Gastrocnemius medialis (tissue), 4 donors: Measurements from ENCODE around the gene EXOSC5. TPM values are rescaled to one million over a fixed set of nuclear protein-coding genes. Genes with fewer than 3 reads are reported as not detected.

ENCODE experiments used
- ATAC-seq, 2 donors: fragments of 150-250 bp; one replicate each; pipeline ENCODE4 v1.9.1; 2016
- DNase-seq, 2 donors: peaks; one replicate each; pipeline ENCODE4 v3.0.0-alpha.2; 2019
- H3K27ac ChIP-seq, 4 donors: fragments of 200-600 bp; sonication (generic); 1 replicate in 1 of 4; 2 replicates in 3 of 4; pipeline ENCODE4 v1.5.1; 2016 to 2018; ENCODE audit warnings: mild to moderate bottlenecking in 2 of 4, moderate library complexity in 1 of 4
- H3K27me3 ChIP-seq, 3 donors: fragments of 200-600 bp; sonication (generic) in 2 of 3; 1 replicate in 1 of 3; 2 replicates in 2 of 3; pipeline versions ENCODE4 v1.5.1 to v1.6.0; 2016 to 2019; ENCODE audit warnings: mild to moderate bottlenecking in 1 of 3, moderate library complexity in 1 of 3
- H3K36me3 ChIP-seq, 2 donors: fragments of 200-600 bp; sonication (generic) in 1 of 2; one replicate each; pipeline ENCODE4 v1.5.1; 2017 to 2018
- H3K4me1 ChIP-seq, 2 donors: fragments of 200-600 bp; sonication (generic) in 1 of 2; one replicate each; pipeline ENCODE4 v1.5.1; 2016 to 2017; ENCODE audit warnings: mild to moderate bottlenecking in 2 of 2
- H3K4me3 ChIP-seq, 4 donors: fragments of 200-600 bp; sonication (generic) in 3 of 4; 1 replicate in 1 of 4; 2 replicates in 3 of 4; pipeline ENCODE4 v1.5.1; 2016 to 2019; ENCODE audit warnings: mild to moderate bottlenecking in 2 of 4
- H3K9me3 ChIP-seq, 3 donors: fragments of 200-600 bp; sonication (generic) in 2 of 3; 1 replicate in 1 of 3; 2 replicates in 2 of 3; pipeline ENCODE4 v1.5.1; 2016 to 2019
- CTCF ChIP-seq, 5 experiments: fragments of 450-650 bp in 3 of 5; fragments of 200-600 bp in 2 of 5; sonication (generic) in 2 of 5; IDR thresholded peaks in 4 of 5; conservative IDR thresholded peaks in 1 of 5; 1 replicate in 4 of 5; 2 replicates in 1 of 5; pipeline ENCODE4 v1.5.1; 2016 to 2019; ENCODE audit warnings: antibody characterized with exemption in 5 of 5, mild to moderate bottlenecking in 3 of 5, moderate library complexity in 3 of 5
- POLR2A ChIP-seq, 2 donors: fragments of 450-650 bp; IDR thresholded peaks; one replicate each; pipeline ENCODE4 v1.6.1; 2017; ENCODE audit warnings: antibody characterized with exemption in 2 of 2, mild to moderate bottlenecking in 2 of 2, moderate library complexity in 2 of 2
- in situ Hi-C, 4 donors: fragments of 200-750 bp; cut with MboI; loops; one replicate each; pipeline versions ENCODE4 v1.15.0 to v1.8.0; 2017; ENCODE audit warnings: low sequenced_read_pairs in 4 of 4
- intact Hi-C: fragments of 100-400 bp; cut with DNase I; formaldehyde crosslinking; loops from one replicate; pipeline ENCODE4 v1.15.1; 2023; ENCODE audit warnings: low total_unique reads
- total RNA-seq, 4 donors: library from RNA; depleted of rRNA; stranded (reverse); fragments of >200 nt; gene quantifications; one replicate each; pipeline versions ENCODE4 v1.1.0 to v1.2.3, GENCODE V29; 2016

Gene EXOSC5
- total RNA-seq, 4 donors from 2014 or later, result 29.1 to 61.9 (median 40.9) TPM

DNA sequence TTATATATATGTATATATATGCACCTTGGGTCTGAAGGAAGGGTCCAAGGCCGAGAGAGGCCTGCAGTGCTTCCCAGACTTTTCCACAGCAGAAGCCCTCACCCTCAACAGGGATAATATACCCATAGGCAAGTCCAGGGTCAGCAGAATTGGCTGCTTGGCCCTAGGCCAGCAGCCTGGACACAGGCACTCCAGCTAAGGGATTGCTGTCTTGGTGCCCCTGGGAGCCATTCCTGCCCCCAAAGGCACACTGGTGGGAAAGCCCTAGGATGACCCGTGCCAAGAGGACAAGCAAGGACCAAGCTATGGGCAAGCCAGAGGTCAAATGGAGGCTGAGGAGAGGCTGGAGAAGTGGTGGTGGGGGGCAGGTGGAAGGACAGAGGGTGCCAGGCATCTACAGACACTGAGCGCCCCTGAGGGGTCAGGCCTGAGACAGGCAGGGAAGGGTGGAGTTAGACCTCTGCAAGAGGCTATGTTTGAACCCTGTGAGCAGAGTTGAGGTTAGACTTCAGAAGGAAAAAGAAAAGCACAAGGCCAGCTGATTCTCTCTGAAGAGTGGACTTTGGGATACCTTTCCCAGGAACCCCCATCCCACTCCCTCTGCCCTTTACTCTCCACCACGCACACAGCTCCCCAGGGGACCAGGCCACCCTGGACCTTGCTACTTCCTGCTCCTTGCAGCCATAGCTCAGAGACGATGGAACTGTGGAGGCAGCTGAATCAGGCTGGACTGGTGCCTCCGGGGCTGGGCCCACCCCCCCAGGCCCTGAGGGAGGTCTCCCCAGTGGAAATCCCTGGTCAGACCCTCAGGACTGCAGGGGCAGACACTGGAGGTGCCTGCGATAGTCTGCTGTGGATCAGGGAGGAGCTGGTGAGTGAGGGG lies 45.6 kb upstream of the EXOSC5 start, which contains the start of gene ERICH4:
Gene ERICH4, plus strand, starts transcription at position 684 of the 883 bp plus-strand sequence. Its CDS starts 14 bp downstream, at position 698.
- Histone ChIP-seq H3K4me3 (no peak within 1 kb of the TSS), H3K36me3 (peaks cover 0 to 5% of the 10 kb centered on the region in 2 donors), H3K9me3 (no peaks in the 10 kb centered on the region), H3K27ac (no peak within 1 kb of the TSS), H3K27me3 (no peaks in the 10 kb centered on the region), H3K4me1 (peaks cover 9 to 13% of the 10 kb centered on the region in 2 donors)
- ATAC-seq (no peak), DNase-seq (no peak)
- intact Hi-C loops (loop anchor here (10.0 kb wide), 1 partner anchor 92 kb away; no protein-coding TSS in a partner anchor), in situ Hi-C loops (loop anchor here in 1 of 4 donors (10.0 kb wide), 1 partner anchor 122 kb away; no protein-coding TSS in a partner anchor)
- TF ChIP-seq CTCF (IDR thresholded peaks at IDR 0.05 in 4 of 5, conservative IDR thresholded peaks at IDR 0.05 in 1 of 5), result no peak
- TF ChIP-seq POLR2A (IDR thresholded peaks at IDR 0.05), result no peak

DNA sequence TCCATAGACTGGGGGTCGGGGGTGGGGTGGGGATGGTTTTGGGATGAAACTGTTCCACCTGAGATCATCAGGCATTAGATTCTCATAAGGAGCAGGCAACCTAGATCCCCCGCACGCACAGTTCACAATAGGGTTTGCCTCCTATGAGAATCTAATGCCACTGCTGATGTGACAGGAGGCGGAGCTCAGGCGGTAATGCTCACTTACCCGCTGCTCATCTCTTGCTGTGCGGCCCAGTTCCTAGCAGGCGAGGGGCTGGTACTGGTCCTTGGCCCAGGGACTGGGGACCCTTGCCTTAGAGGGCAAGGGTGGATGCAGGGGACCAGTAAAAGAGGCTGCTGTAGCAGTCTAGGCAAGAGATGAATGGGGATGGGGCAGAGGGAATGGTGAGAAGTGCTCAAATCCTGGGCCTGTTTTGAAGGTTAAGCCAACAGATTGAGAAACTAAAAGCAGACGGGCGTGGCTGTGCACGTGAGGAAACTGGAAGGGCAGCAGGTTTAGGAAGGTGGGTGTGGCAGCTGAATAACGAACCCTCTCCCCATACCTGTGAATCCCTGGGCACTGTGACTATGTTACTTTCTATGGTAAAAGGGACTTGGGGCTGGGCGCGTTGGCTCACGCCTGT lies 44.3 kb upstream of the EXOSC5 start:
- in situ Hi-C loops, result loop anchor here in 1 of 4 donors (10.0 kb wide), 1 partner anchor 123 kb away; no protein-coding TSS in a partner anchor

DNA sequence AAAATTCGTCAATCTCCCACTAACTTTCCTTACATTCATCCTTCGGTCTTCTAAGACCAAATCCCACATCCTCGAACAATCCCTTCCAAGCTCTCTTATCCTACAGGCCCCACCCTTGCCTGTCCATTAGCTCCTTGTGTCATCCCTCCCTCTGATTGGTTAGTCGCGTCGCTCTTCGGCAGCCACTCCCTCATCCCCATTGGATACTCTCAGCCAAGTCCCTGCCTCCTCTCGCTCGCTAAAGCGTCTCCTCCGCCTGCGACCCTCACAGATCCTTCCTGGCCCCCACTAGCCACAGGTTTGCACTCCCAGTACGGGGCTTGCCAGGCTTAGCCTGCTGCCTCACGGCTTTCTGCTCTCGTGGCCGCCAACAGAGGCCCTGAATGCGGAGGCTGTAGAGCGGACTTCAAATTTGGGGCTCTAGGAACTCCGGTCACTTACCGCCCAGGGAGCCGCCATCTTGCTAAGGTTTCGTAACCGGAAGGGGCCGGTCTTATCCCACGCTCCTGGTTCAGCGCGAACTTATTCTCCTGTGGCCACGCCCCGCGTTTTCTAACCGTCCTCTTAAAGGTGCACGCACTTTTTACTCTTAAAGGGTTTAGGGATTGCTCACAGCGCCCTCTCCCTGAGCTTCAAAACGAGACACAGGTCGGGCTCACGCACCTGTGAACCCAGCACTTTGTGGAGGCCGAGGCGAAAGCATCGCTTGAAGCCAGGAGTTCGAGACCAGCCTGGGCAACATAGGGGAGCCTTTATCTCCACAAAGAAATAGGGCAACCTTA lies 42.5 kb upstream of the EXOSC5 start, which contains the start of gene DMAC2:
Gene DMAC2, minus strand, starts transcription at position 472 of the 782 bp plus-strand sequence. Its CDS starts 13 bp downstream, at position 459.
- DNase-seq, result peak; percentile 97 to 98
- no peaks in the 10 kb centered on the region for H3K9me3 ChIP-seq
- intact Hi-C loops, result loop anchor here (1.0 to 10.0 kb wide), 6 partner anchors 42 to 687 kb away; partner anchors contain the start of genes ACTMAP, BCKDHA, EXOSC5 and HNRNPUL1
- in situ Hi-C loops, result loop anchor here in 1 of 4 donors (10.0 kb wide), 1 partner anchor 125 kb away; no protein-coding TSS in a partner anchor
- H3K4me3 ChIP-seq, result peak within 1 kb of the TSS; percentile 71 to 84 (median 82)
- no peaks in the 10 kb centered on the region for H3K27me3 ChIP-seq
- peak; percentile 99 for ATAC-seq
- peaks cover 0 to 19% of the 10 kb centered on the region in 2 donors for H3K36me3 ChIP-seq
- peak; percentile 65 to 74 for TF ChIP-seq POLR2A (IDR thresholded peaks at IDR 0.05)
- TF ChIP-seq CTCF (IDR thresholded peaks at IDR 0.05 in 4 of 5, conservative IDR thresholded peaks at IDR 0.05 in 1 of 5), result peak; percentile 29 to 66 (median 38)
- H3K27ac ChIP-seq, result peak within 1 kb of the TSS; percentile 91 to 95 (median 93)
- peaks cover 9 to 13% of the 10 kb centered on the region in 2 donors for H3K4me1 ChIP-seq

More for the DNA sequence above, 44.3 kb upstream of the EXOSC5 start:
- H3K4me3 ChIP-seq, result no peak overlapping the region
- H3K27ac ChIP-seq, result no peak overlapping the region
- ATAC-seq (no peak), DNase-seq (no peak)
- intact Hi-C loops, result loop anchor here (10.0 kb wide), 1 partner anchor 93 kb away; no protein-coding TSS in a partner anchor
- H3K36me3 ChIP-seq, result peaks cover 0 to 18% of the 10 kb centered on the region in 2 donors
- no peaks in the 10 kb centered on the region for H3K9me3 ChIP-seq
- TF ChIP-seq CTCF (IDR thresholded peaks at IDR 0.05 in 4 of 5, conservative IDR thresholded peaks at IDR 0.05 in 1 of 5), result no peak
- TF ChIP-seq POLR2A (IDR thresholded peaks at IDR 0.05), result no peak
- H3K27me3 ChIP-seq, result no peaks in the 10 kb centered on the region
- peaks cover 9 to 13% of the 10 kb centered on the region in 2 donors for H3K4me1 ChIP-seq
